ENCODE measurements around the gene TEX11.

GRCh38 chrX:70509078-70509477, 399.4 kb downstream of the TEX11 start:
- TF ChIP-seq CTCF (IDR thresholded peaks at IDR 0.05) (no peak), POLR2A (IDR thresholded peaks at IDR 0.05) (no peak)

All from body of pancreas (tissue), 4 donors.